HEK293 (cell line): Measurements from ENCODE around the gene CUZD1.

ENCODE experiments used
- CTCF ChIA-PET: fragments of 350-600 bp; formaldehyde crosslinking; extraction: SDS; loops from one replicate; lab custom pipeline; 2021; ENCODE audit warnings: antibody characterized with exemption; lab: Yijun Ruan, JAX
- POLR2A ChIA-PET: fragments of 300-600 bp; formaldehyde crosslinking; extraction: SDS; loops from one replicate; lab custom pipeline; 2020; ENCODE audit warnings: antibody characterized with exemption, inconsistent platforms; lab: Yijun Ruan, JAX
- H3K27ac ChIP-seq: fragments of 200-500 bp; sonication (Bioruptor generic); 2 replicates; pipeline ENCODE4 v1.5.1; 2014; ENCODE audit warnings: low read depth, low read length, control low read depth, inconsistent platforms; ENCODE audit errors: extremely low read depth
- H3K36me3 ChIP-seq, 2 experiments: fragments of 200-500 bp in 1 of 2; sonication (Bioruptor generic) in 1 of 2; 1 replicate in 1 of 2; 2 replicates in 1 of 2; pipeline ENCODE4 v1.5.1; 2014 to 2017; ENCODE audit warnings: inconsistent platforms in 2 of 2, low read length in 2 of 2; ENCODE audit not compliant: control insufficient read depth in 2 of 2, insufficient read depth in 1 of 2
- H3K4me1 ChIP-seq: fragments of 200-500 bp; sonication (Bioruptor generic); 2 replicates; pipeline ENCODE4 v1.5.1; 2014; ENCODE audit warnings: mild to moderate bottlenecking, low read length, inconsistent platforms; ENCODE audit not compliant: control insufficient read depth, insufficient read depth
- H3K4me3 ChIP-seq: 2 replicates; pipeline ENCODE4 v1.5.1; 2011; ENCODE audit warnings: low read depth, mild to moderate bottlenecking, control low read depth, low read length, moderate library complexity
- H3K9me3 ChIP-seq: fragments of 200-500 bp; sonication (Bioruptor generic); 2 replicates; pipeline ENCODE4 v1.5.1; 2014; ENCODE audit warnings: low read depth, low read length, inconsistent platforms; ENCODE audit not compliant: control insufficient read depth, insufficient read depth
- BCL11A ChIP-seq: fragments of 450-650 bp; formaldehyde crosslinking; IDR thresholded peaks from 2 replicates; pipeline ENCODE4 v1.5.1; 2016; ENCODE audit warnings: low read depth, missing biosample characterization, missing genetic modification characterization
- GFI1B ChIP-seq: fragments of 450-650 bp; formaldehyde crosslinking; IDR thresholded peaks from 2 replicates; pipeline ENCODE4 v1.5.1; 2016; ENCODE audit warnings: missing biosample characterization, missing genetic modification characterization
- HOXD13 ChIP-seq: sonication (generic); formaldehyde crosslinking; IDR thresholded peaks from 2 replicates; pipeline ENCODE4 v1.8.0; 2022; ENCODE audit warnings: missing genetic modification reagents, borderline replicate concordance
- KLF16 ChIP-seq: fragments of 450-650 bp; formaldehyde crosslinking; IDR thresholded peaks from 2 replicates; pipeline ENCODE4 v1.5.1; 2017; ENCODE audit warnings: missing biosample characterization, missing genetic modification characterization
- ZFP3 ChIP-seq: fragments of 450-650 bp; formaldehyde crosslinking; IDR thresholded peaks from 2 replicates; pipeline ENCODE4 v1.5.1; 2016; ENCODE audit warnings: low read depth, missing biosample characterization, missing genetic modification characterization
- ZFP37 ChIP-seq: fragments of 450-650 bp; formaldehyde crosslinking; IDR thresholded peaks from 2 replicates; pipeline ENCODE4 v1.5.1; 2016; ENCODE audit warnings: missing biosample characterization, missing genetic modification characterization
- ZFP41 ChIP-seq: fragments of 450-650 bp; formaldehyde crosslinking; IDR thresholded peaks from 2 replicates; pipeline ENCODE4 v1.5.1; 2016; ENCODE audit warnings: missing biosample characterization, missing genetic modification characterization, borderline replicate concordance
- ZIC2 ChIP-seq: fragments of 450-650 bp; formaldehyde crosslinking; IDR thresholded peaks from 2 replicates; pipeline ENCODE4 v1.5.1; 2016; ENCODE audit warnings: missing biosample characterization, missing genetic modification characterization
- ZNF133 ChIP-seq: fragments of 450-650 bp; formaldehyde crosslinking; IDR thresholded peaks from 2 replicates; pipeline ENCODE4 v1.5.1; 2016; ENCODE audit warnings: missing biosample characterization, missing genetic modification characterization
- ZNF175 ChIP-seq: fragments of 450-650 bp; formaldehyde crosslinking; IDR thresholded peaks from 2 replicates; pipeline ENCODE4 v1.5.1; 2016; ENCODE audit warnings: missing biosample characterization, missing genetic modification characterization
- ZNF2 ChIP-seq: fragments of 450-650 bp; formaldehyde crosslinking; IDR thresholded peaks from 2 replicates; pipeline ENCODE4 v1.5.1; 2016; ENCODE audit warnings: missing biosample characterization, missing genetic modification characterization
- ZNF211 ChIP-seq: fragments of 450-650 bp; formaldehyde crosslinking; IDR thresholded peaks from 2 replicates; pipeline ENCODE4 v1.5.1; 2016; ENCODE audit warnings: low read depth, missing biosample characterization, missing genetic modification characterization
- ZNF302 ChIP-seq: fragments of 450-650 bp; formaldehyde crosslinking; IDR thresholded peaks from 2 replicates; pipeline ENCODE4 v1.5.1; 2016; ENCODE audit warnings: missing biosample characterization, missing genetic modification characterization, low read depth
- ZNF311 ChIP-seq: fragments of 450-650 bp; formaldehyde crosslinking; IDR thresholded peaks from 2 replicates; pipeline ENCODE4 v1.5.1; 2017; ENCODE audit warnings: missing biosample characterization, missing genetic modification characterization, borderline replicate concordance
- ZNF324 ChIP-seq: fragments of 450-650 bp; formaldehyde crosslinking; IDR thresholded peaks from 2 replicates; pipeline ENCODE4 v1.5.1; 2016; ENCODE audit warnings: missing biosample characterization, missing genetic modification characterization
- ZNF341 ChIP-seq: fragments of 450-650 bp; formaldehyde crosslinking; IDR thresholded peaks from 2 replicates; pipeline ENCODE4; 2016; ENCODE audit warnings: low read depth, missing biosample characterization, missing genetic modification characterization
- ZNF391 ChIP-seq: fragments of 450-650 bp; formaldehyde crosslinking; IDR thresholded peaks from 2 replicates; pipeline ENCODE4 v1.5.1; 2016; ENCODE audit warnings: low read depth, missing biosample characterization, missing genetic modification characterization, borderline replicate concordance
- ZNF423 ChIP-seq: fragments of 450-650 bp; formaldehyde crosslinking; IDR thresholded peaks from 2 replicates; pipeline ENCODE4 v1.5.1; 2016; ENCODE audit warnings: missing biosample characterization, missing genetic modification characterization
- ZNF510 ChIP-seq: fragments of 450-650 bp; formaldehyde crosslinking; IDR thresholded peaks from 2 replicates; pipeline ENCODE4 v1.5.1; 2018; ENCODE audit warnings: mild to moderate bottlenecking, missing genetic modification characterization, missing biosample characterization; ENCODE audit not compliant: insufficient replicate concordance
- ZNF600 ChIP-seq: fragments of 450-650 bp; formaldehyde crosslinking; IDR thresholded peaks from 2 replicates; pipeline ENCODE4 v1.5.1; 2016; ENCODE audit warnings: missing biosample characterization, missing genetic modification characterization
- ZNF623 ChIP-seq: fragments of 450-650 bp; formaldehyde crosslinking; IDR thresholded peaks from 2 replicates; pipeline ENCODE4 v1.5.1; 2016; ENCODE audit warnings: missing biosample characterization, missing genetic modification characterization
- ZNF701 ChIP-seq: fragments of 450-650 bp; formaldehyde crosslinking; IDR thresholded peaks from 2 replicates; pipeline ENCODE4 v1.5.1; 2016; ENCODE audit warnings: missing biosample characterization, missing genetic modification characterization
- ZNF777 ChIP-seq: fragments of 450-650 bp; formaldehyde crosslinking; IDR thresholded peaks from 2 replicates; pipeline ENCODE4 v1.5.1; 2017; ENCODE audit warnings: missing biosample characterization, missing genetic modification characterization, borderline replicate concordance
- ZNF785 ChIP-seq: fragments of 450-650 bp; formaldehyde crosslinking; IDR thresholded peaks from 2 replicates; pipeline ENCODE4 v1.5.1; 2016; ENCODE audit warnings: missing biosample characterization, missing genetic modification characterization
- ZSCAN30 ChIP-seq: fragments of 450-650 bp; IDR thresholded peaks from 2 replicates; pipeline ENCODE4 v1.5.1; 2018; ENCODE audit warnings: missing biosample characterization, mild to moderate bottlenecking, missing genetic modification characterization, moderate library complexity
- TF ChIP-seq, protein P1 (sequence below): fragments of 450-650 bp; formaldehyde crosslinking; IDR thresholded peaks from 2 replicates; pipeline ENCODE4 v1.5.1; 2016; ENCODE audit warnings: missing biosample characterization, missing genetic modification characterization
- TF ChIP-seq, protein P2 (sequence below): fragments of 450-650 bp; formaldehyde crosslinking; IDR thresholded peaks from 2 replicates; pipeline ENCODE4 v1.5.1; 2016; ENCODE audit warnings: missing biosample characterization, missing genetic modification characterization

The CUZD1 gene

DNA sequence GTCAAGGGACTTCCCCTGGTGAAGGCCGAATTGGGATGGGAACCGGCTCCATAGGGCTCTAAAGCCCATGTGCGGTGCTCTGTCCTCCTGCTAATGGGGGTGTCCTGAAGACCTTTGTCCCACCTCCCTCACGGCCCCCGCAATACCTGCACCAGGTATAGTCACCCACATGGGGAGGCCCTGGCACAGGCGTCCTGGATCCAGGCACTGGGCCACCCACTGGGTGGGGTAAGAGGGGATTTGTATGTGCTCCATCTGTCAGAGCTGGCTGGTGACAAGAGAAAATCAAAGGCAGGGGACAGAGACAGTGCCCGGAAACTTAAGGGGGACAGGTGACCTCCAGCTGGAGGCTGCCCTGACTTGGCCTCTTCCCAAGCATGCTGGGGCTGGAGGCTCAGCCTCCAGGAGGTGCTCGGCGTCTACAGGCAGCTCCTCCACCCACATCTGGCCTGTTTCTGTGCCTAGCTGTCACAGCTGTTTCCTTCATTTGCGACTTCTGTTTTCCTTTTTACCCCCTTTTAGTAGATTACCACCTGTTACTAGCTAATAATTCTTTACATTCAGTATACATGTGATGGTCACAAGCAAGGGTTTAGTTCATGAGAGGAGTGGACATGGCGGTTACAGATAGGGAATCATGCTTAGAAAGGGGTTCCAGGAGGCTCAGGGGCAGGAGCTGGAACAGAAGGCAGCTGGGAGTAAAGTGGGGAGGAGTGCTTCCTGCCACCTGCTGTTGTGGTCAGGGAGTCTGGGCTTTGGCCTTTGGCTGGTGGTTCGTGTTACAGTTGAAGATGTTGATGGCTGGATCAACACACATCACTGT, 2.3 kb upstream of the CUZD1 start:
- CTCF ChIA-PET, result no interaction called here

DNA sequence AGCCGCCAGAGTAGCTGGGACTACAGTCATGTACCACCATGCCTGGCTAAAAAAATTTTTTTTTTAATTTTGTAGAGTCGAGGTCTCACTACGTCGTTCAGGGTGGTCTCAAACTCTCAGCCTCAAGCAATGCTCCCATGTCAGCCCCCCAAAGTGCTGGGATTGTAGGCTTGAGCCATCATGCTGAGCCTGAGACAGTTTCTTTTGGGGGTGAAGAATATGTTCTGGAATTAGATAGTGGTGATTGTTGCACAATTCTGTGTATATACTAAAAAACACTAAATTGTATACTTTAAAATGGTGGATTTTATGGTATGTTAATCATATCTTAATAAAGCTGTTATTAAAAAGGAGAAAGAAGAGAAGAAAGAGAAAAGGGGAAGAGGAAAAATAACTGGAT, 1.5 kb downstream of the CUZD1 start:
- POLR2A ChIA-PET, result no interaction called here
- no peak for TF ChIP-seq ZNF175 (tag by site-specific recombination)
- TF ChIP-seq ZNF211 (tag by site-specific recombination), result no peak
- TF ChIP-seq ZNF2 (tag by site-specific recombination), result no peak
- TF ChIP-seq ZFP3 (tag by site-specific recombination), result no peak
- no peak for TF ChIP-seq GFI1B (tag by site-specific recombination)
- no peak for TF ChIP-seq BCL11A (tag by site-specific recombination)
- TF ChIP-seq ZNF701, result no peak
- TF ChIP-seq HOXD13 (CRISPR knock-in tag), result no peak
- TF ChIP-seq ZNF324 (tag by site-specific recombination), result no peak
- TF ChIP-seq ZNF600 (tag by site-specific recombination), result no peak
- TF ChIP-seq ZNF777, result no peak
- TF ChIP-seq ZSCAN30 (tag by site-specific recombination), result no peak
- TF ChIP-seq ZNF341 (tag by site-specific recombination), result no peak
- no peak for TF ChIP-seq ZNF785 (tag by site-specific recombination)
- TF ChIP-seq ZFP37, result no peak
- CTCF ChIA-PET, result no interaction called here
- peaks cover 0 to 18% of the 10 kb centered on the region in 2 experiments; a peak in 1 of 3 replicates for H3K36me3 ChIP-seq
- no peaks in the 10 kb centered on the region for H3K9me3 ChIP-seq
- no peak overlapping the region for H3K4me3 ChIP-seq
- no peak overlapping the region for H3K27ac ChIP-seq
- no peaks in the 10 kb centered on the region for H3K4me1 ChIP-seq

More for the DNA sequence above, 2.3 kb upstream of the CUZD1 start:
- Histone ChIP-seq H3K27ac (no peak overlapping the region), H3K4me1 (peaks cover 23% of the 10 kb centered on the region), H3K36me3 (peaks cover 0 to 28% of the 10 kb centered on the region in 2 experiments; a peak in 1 of 3 replicates), H3K9me3 (no peaks in the 10 kb centered on the region), H3K4me3 (no peak overlapping the region)
- POLR2A ChIA-PET, result no interaction called here
- TF ChIP-seq, protein P1, sequence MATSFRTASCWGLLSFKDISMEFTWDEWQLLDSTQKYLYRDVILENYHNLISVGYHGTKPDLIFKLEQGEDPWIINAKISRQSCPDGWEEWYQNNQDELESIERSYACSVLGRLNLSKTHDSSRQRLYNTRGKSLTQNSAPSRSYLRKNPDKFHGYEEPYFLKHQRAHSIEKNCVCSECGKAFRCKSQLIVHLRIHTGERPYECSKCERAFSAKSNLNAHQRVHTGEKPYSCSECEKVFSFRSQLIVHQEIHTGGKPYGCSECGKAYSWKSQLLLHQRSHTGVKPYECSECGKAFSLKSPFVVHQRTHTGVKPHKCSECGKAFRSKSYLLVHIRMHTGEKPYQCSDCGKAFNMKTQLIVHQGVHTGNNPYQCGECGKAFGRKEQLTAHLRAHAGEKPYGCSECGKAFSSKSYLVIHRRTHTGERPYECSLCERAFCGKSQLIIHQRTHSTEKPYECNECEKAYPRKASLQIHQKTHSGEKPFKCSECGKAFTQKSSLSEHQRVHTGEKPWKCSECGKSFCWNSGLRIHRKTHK (tag by site-specific recombination), result no peak
- TF ChIP-seq ZIC2 (tag by site-specific recombination) (no peak), ZNF423 (tag by site-specific recombination) (no peak), ZNF302 (no peak), ZNF391 (tag by site-specific recombination) (no peak), ZFP41 (tag by site-specific recombination) (no peak), HOXD13 (CRISPR knock-in tag) (no peak), ZNF133 (tag by site-specific recombination) (no peak), ZNF623 (tag by site-specific recombination) (no peak), KLF16 (tag by site-specific recombination) (no peak), ZNF510 (tag by site-specific recombination) (no peak), ZNF311 (no peak)
- TF ChIP-seq, protein P2, sequence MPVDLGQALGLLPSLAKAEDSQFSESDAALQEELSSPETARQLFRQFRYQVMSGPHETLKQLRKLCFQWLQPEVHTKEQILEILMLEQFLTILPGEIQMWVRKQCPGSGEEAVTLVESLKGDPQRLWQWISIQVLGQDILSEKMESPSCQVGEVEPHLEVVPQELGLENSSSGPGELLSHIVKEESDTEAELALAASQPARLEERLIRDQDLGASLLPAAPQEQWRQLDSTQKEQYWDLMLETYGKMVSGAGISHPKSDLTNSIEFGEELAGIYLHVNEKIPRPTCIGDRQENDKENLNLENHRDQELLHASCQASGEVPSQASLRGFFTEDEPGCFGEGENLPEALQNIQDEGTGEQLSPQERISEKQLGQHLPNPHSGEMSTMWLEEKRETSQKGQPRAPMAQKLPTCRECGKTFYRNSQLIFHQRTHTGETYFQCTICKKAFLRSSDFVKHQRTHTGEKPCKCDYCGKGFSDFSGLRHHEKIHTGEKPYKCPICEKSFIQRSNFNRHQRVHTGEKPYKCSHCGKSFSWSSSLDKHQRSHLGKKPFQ (tag by site-specific recombination), result no peak
